Dermis microvascular lymphatic vessel endothelial cell (primary cell): Measurements from ENCODE around the gene ZNF329. TPM values are rescaled to one million over a fixed set of nuclear protein-coding genes. Genes with fewer than 3 reads are reported as not detected.
A peak's percentile ranks its signal among the peaks of the same experiment; 100 is the strongest.
"Not testable (repeated sequence)": the region's sequence is repeated elsewhere in the genome, so short reads cannot be mapped to it uniquely, and the experiment has no call there.

ENCODE experiments used
- DNase-seq, 2 donors: peaks; one replicate each; pipeline versions ENCODE4 v3.0.0 to v3.0.0-alpha.2; 2010; ENCODE audit warnings: low read depth in 2 of 2
- total RNA-seq: library from RNA; depleted of rRNA; stranded (reverse); fragments of >200 nt; gene quantifications from 2 replicates; pipeline ENCODE4 v1.2.1, GENCODE V29; 2014

Gene ZNF329
- total RNA-seq: 7.3 and 10.1 TPM in 2 replicates

DNA sequence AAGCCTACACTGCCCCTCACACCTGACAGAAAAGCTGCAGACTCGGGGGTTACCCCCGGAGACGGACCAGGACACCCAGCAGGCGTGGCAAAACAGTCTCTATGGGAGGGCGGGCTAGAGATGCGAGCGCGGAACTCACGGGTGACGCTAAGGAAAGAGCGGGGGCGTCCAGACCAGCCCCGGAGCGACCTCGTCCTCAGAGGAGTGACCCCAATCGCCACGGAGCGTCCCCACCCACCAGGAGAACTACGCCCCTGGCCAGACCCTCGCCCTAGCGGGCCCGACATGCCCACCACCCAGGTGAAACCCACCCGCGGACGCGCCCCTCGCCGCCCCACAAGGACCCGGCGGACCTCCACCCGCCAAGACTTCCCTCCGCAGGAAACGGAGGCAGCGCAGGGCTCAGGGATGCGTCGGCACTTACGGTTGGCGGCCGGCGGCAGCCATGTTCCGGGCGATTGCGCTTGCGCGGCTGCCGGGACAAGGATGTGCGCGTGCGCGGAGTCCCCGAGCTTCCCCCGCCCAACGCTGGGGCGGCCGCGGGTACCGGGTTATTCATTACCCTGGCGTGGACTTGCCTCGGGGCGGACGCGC lies at the start of gene ZNF329:
TSS of gene ZNF329 (minus strand) at position 462 of the 594 bp plus-strand sequence. CDS start 21,286 bp downstream, outside the sequence.
- DNase-seq: peak; percentile 63 to 84

DNA sequence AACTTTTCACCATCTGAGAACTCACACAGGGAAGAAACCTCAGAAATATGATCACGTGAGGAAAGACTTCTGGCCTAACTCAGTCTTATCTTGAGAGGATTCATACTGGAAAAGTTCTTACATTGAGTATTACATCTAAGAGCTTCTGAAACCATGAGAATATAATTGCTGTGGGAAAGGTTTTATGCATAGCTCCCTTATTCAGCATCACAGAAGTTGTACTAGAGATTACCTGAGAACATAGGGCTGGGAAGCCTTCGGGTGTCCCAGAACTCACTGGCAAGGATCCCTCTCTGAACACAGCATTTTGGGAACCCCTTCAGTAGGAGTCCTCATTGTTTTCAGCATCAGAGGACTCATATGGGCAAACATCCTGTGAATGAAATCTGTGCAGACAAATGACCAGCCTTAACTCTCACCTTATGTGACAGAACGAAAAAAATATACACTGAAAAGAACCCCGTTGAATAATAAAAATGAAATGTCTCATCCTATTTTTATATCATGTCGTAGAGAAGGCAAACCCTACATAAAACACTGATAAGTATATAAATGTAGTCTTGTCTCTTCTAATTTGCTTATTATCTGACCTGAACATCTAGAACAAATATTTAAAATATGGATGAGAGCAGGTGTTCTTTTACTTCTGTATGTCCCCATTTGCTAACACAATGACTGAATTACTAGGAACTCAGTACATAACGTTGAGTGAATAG lies 46.5 kb upstream of the ZNF329 start:
- DNase-seq: peak in 1 of 2 donors; percentile 27

DNA sequence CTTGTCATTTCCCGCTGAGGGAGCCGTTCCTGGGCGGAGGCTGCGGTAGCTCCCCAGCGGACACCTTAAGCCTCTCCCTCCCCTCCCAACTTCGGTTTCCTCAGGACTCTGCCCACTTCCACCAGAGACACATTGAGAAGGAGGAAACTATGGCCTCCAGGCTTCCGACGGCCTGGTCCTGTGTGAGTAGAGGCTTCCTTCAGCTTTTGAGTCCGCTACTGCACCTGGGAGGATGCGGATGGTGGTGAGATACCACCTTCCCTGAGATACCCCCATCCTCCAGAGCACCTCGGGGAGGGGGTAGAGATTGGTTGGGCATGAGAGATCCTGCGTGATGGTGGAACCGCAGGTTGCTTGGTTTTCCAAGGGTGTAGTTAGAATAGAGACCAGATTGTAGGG lies 33.2 kb upstream of the ZNF329 start:
- DNase-seq: no peak

DNA sequence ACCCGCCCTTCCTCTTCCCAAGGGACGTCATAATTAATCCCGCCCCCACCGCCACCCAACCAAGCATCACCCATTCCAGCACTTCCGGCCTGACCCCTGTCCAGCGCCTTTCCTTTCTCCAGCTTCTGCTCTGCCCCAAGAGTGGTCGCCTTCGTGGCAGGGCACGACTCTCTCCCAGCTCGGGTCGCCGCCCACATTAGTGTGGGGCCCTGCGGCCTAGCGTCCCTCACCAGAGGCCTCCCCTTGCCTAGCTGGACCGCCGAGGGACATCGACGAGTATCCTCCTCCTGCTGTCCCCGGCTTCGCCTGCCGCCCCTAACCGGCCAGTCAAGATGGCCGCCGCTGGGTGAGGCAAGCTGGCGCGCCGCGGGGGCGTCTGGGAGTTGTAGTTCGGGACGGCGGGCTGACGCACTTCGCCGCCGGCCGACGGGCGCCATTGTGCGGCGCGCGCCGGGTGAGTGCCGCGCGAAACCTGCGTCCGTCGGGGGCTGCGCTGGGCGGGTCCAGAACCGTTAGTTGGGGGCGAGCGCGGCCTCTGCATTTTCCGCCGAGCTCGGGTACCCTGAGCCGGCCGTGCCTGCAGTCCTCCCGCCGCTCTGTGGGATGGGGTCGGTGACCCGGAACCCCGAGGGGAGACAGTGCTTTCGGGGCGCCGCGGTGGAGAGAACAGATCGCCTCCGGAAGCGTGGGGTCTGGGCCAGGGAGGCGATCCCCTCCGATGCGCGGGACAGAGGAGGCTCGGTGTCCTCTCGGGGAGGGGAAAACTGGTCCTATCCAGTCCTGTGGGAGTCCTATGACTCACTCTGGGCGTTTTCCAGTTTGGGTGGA lies 32.6 kb upstream of the ZNF329 start, which contains the start of gene ZNF274:
TSS of gene ZNF274 (plus strand) at position 73 of the 828 bp plus-strand sequence. CDS start 905 bp downstream, outside the sequence.
- DNase-seq: peak; percentile 78 to 92

DNA sequence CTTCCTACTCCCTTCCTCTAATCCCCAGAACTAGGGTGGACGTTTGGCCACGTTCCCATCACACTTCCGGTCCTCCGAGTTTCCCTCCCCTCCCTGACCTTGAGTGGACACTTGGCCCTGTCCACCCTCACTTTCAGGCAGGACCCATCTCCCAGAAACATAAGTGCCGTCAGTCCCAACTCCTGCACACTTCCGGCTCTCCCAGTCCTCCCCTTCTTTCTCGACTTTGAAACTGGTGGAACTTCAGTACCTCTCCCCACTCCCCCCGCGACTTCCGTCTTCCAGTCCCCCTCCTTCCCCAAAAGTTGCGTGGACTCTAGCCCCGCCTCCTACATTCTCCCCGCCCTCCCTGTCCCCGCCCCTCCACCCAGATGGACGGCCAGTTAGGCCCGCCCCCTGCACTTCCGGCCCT lies 32.0 kb upstream of the ZNF329 start:
- no peak for DNase-seq

DNA sequence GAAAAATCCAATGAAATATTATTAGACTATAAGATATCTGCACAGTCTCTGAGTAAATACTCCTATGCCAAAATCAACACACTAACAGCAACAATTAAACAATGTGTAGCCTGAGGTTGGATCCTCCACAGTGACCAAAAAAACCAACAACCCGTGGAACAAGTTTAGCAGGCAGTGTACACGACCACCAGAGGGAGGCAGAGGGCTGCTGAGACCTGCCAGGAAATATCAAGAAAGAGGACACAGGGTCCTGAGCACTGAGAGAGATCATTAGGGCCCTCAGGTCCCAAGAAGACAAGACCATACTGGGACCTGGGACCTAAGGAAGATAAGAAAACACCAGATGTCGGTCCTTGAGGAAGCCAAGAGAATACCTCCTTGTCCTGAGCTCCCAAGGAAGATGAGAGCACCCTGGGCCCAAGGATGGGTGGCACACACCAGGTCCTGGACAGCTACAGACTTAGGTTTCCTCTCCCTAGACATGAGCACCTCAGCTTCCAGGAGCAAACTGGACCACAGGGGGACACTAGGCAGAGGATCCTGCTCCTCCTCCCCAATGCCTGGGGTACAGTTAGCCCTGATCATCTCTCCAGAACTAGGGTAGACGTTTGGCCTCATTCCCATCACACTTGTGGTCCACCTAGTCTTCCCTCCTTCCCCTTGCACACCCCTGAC lies 31.4 kb upstream of the ZNF329 start:
- peak in 1 of 2 donors; percentile 65 for DNase-seq

DNA sequence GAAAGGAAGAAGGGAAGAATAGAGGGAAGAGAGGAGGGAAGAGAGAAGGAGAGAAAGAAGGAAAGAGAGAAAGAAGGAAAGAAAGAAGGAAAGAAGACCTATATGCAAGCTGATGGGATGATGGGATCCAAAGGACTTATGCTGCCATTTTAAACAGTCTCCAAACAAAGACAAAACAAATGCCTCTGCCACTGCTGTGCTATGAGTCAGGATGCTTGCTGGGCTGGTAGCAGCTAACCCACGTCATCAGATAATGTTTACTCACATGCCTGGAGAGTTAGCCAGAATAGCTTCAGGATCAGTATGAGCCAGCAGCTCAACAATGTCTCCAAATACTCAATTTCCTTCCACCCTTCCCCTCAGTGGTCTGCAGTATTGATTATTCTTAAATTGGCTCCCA lies 20.3 kb upstream of the ZNF329 start:
- peak in 1 of 2 donors; percentile 20 for DNase-seq

DNA sequence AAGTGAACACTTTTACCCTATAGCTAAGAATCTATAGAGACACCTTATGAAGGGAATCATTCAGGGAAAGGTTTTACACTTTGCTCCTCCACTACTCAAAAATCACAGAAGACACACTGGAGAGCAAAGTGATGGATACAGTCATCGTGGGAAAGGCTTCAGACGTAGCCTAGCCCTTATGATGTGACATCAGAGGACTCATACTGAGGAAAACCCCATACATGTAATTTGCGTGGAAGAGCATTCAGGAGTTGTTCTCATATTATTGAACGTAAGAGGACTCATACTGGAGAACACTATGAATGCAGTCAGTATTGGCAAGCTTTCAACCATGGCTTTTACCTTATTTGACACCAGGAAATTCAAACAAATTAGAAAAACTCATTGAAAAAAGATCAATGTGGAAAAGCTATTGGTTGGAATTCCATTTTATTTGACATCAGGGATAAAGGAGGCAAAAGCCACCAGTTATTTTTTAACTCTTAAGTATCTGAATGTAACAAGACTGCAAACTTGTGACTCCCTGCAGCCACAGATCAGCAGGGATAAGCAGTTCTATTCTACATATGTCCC lies 16.2 kb upstream of the ZNF329 start:
- DNase-seq: no peak

DNA sequence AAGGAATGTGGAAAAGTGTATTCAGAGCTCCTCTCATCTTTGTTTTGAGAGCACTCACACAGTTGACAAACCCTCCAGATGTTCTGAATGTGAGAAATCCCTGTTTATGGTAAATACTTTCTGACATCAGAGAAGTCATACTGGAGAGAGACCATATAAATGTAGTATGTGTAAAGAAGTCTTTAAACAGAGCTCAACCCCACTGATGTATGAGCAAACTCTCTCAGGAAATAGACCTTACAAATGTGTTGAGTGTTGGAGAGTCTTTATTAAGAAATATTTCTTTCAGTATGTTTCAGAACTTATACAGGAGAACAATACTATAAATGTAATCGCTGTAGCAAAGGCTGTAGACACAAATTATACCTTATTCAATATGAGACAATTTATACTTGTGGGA lies 15.7 kb upstream of the ZNF329 start:
- DNase-seq: no peak

DNA sequence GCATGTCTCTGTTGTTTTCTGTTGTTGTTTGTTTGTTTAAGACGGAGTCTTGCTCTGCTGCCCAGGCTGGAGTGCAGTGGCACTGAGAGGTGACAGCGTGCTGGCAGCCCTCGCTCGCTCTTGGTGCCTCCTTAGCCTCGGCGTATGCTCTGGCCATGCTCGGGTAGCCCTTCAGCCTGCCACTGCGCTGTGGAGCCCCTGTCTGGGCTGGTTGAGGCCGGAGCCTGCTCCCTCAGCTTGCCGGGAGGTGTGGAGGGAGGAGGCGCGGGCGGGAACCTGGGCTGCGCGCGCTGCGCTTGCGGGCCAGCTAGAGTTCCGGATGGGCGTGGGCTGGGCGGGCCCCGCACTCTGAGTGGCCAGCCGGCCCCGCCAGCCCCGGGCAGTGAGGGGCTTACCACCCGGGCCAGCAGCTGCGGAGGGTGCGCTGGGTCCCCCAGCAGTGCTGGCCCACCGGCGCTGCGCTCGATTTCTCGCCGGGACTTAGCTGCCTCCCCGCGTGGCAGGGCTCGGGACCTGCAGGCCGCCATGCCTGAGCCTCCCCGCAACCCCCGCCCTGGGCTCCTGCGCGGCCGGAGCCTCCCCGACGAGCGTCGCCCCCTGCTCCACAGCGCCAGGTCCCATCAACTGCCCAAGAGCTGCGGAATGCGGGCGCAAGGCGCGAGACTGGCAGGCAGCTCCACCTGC lies 6.6 kb upstream of the ZNF329 start:
- no peak for DNase-seq

DNA sequence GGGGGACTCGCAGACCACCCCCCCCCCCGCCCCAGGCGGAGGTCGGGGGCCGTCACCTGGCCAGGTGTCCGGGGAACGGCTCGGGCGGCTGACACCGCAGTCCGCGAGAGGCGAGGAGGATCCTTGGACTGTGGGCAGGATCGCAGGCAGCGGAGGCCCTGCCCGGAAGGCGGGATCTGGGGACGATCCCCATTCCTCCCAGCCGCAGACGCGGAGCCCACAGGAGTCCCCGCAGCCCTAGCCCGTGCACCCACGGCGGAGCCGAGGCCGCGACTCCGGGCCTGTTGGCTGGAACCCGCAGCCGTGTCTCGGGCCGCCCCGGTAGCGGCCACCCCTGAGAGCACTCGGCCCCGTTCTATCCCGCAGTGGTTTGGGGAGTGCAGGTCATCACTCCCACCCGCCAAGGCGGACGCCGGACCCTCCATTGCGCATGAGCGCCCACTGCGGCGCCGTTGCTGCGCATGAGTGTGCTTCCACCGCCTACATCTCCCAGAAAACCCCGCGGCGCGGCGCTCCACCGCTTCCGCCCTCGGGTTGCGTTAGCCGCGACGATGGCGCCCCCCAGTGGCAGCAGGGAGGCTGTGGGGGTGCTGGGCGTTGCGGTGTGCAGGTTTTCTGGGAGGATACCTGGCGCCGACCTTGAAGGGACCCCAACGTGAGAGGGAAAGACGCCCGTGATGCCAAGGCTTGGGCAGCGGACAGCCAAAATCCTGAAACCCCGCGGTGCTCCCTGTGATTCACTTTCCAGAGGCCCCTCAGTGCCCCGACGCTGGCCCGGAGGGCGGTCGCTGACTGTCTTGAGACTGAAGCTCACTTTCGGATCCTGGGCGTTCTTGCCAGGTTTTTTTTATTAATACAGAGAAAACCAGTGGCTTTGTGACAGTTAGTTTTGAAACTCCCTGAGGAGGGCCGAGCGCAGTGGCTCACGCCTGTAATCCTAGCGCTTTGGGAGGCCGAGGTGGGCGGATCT lies 4.4 kb upstream of the ZNF329 start:
- peak; percentile 83 to 95 for DNase-seq

DNA sequence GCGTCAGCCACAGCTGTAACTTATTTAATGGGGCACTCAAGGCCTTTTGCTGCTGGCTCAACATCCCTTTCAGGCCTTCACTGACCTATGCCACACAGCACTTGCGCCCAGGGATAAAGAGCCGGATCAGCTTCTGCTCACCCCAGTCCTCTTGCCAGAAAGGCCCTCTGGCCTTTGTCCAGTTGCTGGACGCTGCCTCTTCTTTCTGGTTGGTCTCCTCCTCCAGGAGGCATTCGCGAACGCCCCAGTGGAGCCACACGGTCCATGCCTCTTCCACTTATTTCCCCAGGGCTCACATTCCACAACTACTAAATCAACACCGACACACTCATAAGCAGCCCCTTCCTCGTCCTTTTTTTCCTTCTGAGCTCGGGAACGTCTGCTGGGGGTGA lies 3.7 kb upstream of the ZNF329 start:
- peak in 1 of 2 donors; percentile 19 for DNase-seq

DNA sequence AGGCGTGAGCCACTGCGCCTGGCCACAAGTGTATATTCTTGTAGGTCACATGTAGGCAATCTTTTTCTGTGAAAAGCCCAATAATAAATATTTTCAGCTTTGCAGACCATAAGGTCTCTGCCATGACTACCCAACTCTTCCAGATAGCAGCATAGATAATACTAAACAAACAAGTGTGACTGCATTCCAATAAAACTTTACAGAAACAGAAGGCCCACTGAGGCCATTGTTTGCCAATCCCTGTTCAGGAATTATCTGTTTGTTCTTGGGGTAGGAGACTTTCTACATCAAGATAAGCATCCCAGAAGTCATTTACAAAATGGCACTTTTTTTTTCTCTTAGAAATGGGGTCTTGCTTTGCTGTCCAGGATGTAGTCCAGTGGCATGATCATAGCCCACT lies 2.8 kb upstream of the ZNF329 start:
- no peak for DNase-seq

DNA sequence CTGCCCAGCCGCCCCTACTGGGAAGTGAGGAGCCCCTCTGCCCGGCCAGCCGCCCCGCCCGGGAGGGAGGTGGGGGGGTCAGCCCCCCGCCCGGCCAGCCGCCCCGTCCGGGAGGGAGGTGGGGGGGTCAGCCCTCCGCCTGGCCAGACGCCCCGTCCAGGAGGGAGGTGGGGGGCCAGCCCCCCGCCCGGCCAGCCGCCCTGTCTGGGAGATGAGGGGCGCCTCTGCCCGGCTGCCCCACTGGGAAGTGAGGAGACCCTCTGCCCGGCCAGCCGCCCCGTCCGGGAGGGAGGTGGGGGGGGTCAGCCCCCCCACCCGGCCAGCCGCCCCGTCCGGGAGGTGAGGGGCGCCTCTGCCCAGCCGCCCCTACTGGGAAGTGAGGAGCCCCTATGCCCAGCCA lies 3.1 kb downstream of the ZNF329 start:
- DNase-seq: not testable (repeated sequence)

DNA sequence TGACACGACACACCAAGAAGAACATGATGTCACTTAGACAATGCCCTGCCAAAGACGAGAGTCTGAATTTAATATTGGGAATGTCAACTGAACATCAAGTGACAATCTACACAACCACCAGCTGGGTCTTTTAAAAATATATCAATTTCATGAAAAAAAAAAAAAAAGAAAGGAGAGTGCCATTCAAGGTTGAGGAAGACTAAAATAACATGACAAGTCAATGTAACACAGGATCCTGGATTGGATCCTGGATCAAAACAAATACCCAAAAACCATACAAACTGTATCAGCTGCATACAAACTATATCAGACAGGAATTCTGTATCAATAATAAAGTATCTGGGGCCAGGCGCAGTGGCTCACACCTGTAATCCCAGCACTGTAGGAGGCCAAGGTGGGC lies 4.7 kb downstream of the ZNF329 start:
- no peak for DNase-seq

DNA sequence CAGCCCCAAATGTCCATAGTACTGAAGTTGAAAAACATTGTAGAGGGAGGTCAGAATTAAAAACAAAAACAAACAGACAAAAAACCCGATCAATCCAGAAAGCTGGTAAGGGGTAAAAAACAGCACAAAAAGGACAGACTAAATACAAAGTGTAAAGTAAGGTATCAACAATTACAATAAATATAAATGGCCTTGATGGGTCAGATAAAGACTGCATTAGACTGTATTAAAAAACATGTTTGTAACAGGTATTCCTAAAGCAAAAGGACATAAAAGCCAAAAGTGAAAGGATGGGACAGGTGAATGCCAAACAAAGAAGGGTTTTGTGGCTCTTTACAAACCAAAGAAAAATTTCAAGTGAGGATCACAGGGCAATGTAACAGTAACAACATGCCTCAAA lies 16.3 kb downstream of the ZNF329 start:
- no peak for DNase-seq

DNA sequence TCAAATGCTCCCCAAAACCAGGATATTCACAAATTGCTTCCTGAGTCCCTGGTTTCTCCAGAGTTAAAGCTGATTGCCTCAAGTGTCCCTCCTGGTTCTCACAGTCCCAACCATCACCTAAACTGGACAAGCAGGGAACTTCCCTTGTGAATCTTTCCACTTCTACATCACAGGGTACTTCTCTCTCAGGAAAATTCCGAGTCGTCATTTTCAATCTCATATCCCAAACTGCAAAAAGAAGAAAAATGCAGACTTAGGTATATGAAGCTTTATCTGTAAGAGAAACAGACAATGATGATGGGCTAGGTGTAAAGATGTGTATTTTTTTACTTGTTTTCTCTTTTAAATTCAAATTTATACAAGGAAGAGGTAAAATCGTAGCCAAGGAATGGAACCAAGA lies 21.3 kb downstream of the ZNF329 start:
- DNase-seq: no peak

DNA sequence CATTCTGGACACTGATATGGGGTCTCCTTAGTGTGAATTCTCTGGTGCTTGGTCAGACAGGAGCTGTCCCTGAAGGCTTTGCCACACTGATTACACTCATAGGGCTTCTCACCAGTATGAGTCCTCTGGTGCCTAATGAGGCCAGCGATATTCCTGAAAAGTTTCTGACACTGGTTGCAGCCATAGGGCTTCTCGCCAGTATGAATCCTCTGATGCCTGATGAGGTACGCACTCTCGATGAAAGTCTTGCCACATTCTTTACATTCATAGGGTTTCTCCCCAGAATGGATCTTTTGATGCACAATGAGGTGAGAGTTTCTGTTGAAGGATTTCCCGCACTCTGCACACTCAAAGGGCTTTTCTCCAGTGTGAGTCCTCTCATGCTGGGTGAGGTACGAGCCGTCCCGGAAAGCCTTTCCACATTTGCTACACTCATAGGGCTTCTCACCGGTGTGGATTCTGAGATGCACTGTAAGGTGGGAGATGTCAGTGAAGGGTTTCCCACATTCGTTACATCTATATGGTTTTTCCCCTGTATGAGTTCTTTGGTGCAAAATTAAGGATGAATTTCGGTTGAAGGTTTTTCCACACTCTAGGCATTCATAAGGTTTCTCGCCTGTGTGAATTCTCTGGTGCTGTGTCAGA lies 22.4 kb downstream of the ZNF329 start:
- DNase-seq: no peak

DNA sequence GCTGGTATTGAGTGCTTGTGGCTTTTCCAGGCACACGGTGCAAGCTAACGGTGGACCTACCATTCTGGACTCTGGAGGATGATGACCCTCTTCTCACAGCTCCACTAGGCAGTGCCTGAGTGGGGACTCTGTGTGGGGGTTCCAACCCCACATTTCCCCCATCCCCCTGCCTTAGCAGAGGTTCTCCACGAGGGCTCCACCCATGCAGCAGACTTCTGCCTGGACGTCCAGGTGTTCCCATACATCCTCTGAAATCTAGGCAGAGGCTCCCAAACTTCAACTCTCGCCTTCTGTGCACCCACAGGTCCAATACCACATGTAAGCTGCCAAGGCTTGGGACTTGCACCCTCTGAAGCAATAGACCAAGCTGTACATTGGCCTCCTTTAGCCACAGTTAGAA lies 27.2 kb downstream of the ZNF329 start:
- no peak for DNase-seq
